ENCODE data around the gene RPRML. TPM values are rescaled to one million over a fixed set of nuclear protein-coding genes. Genes with fewer than 3 reads are reported as not detected.
"Not testable (repeated sequence)": the region's sequence is repeated elsewhere in the genome, so short reads cannot be mapped to it uniquely, and the experiment has no call there.

Gene RPRML
- total and polyA plus RNA-seq, 7 donors = 0.03 to 0.43 (median 0.30) TPM; not detected in 2

- ATAC-seq (no peak), DNase-seq (no peak)
- no peaks in the 10 kb centered on the region for H3K36me3 ChIP-seq (ENCODE audit: insufficient read depth in 1 of 2, low read depth in 1 of 2)
- no peaks in the 10 kb centered on the region for H3K4me1 ChIP-seq
- H3K4me3 ChIP-seq = no peak overlapping the region
- H3K9me3 ChIP-seq = no peaks in the 10 kb centered on the region
- intact Hi-C loops (cut with DNase I) = no loop called here
- no peak for TF ChIP-seq CTCF (IDR thresholded peaks at IDR 0.05)
- no peaks in the 10 kb centered on the region for H3K27me3 ChIP-seq (ENCODE audit: insufficient read depth in 3 of 3, low read length in 2 of 3)
- no peak overlapping the region for H3K27ac ChIP-seq
- 77 to 84% (median 83%) methylated on average over 2 of the region's 2 CpGs for WGBS, 3 donors
These were observed 15.5 kb downstream of the RPRML start for GRCh38 chr17:46963571-46963970.

- Histone ChIP-seq H3K27me3 (ENCODE audit: insufficient read depth in 3 of 3, low read length in 2 of 3) (no peaks in the 10 kb centered on the region), H3K4me3 (no peak overlapping the region), H3K36me3 (ENCODE audit: insufficient read depth in 1 of 2, low read depth in 1 of 2) (no peaks in the 10 kb centered on the region), H3K9me3 (no peaks in the 10 kb centered on the region), H3K27ac (no peak overlapping the region), H3K4me1 (no peaks in the 10 kb centered on the region)
- WGBS, 3 donors = 0 to 15% (median 11%) methylated on average over 1 of the region's 1 CpG
- intact Hi-C loops (cut with DNase I) = no loop called here
- ATAC-seq (no peak), DNase-seq (no peak)
- TF ChIP-seq CTCF (IDR thresholded peaks at IDR 0.05) = no peak
These were observed 16.7 kb downstream of the RPRML start for GRCh38 chr17:46962374-46962790.

- TF ChIP-seq CTCF (IDR thresholded peaks at IDR 0.05) = no peak
- ATAC-seq = no peak
These were observed 18.9 kb downstream of the RPRML start for GRCh38 chr17:46960152-46960551.

GRCh38 chr17:46958041-46958591 lies 20.9 kb downstream of the RPRML start:
- WGBS, 3 donors = 53 to 60% (median 60%) methylated on average over 8 of the region's 8 CpGs
- intact Hi-C loops (cut with DNase I) = no loop called here

More at GRCh38 chr17:46960152-46960551, 18.9 kb downstream of the RPRML start:
- intact Hi-C loops (cut with DNase I) = no loop called here
- Histone ChIP-seq H3K36me3 (ENCODE audit: insufficient read depth in 1 of 2, low read depth in 1 of 2) (no peaks in the 10 kb centered on the region), H3K27me3 (ENCODE audit: insufficient read depth in 3 of 3, low read length in 2 of 3) (no peaks in the 10 kb centered on the region), H3K27ac (no peak overlapping the region), H3K9me3 (no peaks in the 10 kb centered on the region), H3K4me1 (no peaks in the 10 kb centered on the region), H3K4me3 (no peak overlapping the region)
- WGBS, 3 donors = 42 to 47% (median 46%) methylated on average over 2 of the region's 2 CpGs
- no peak for DNase-seq

GRCh38 chr17:46953191-46953590 lies 25.9 kb downstream of the RPRML start:
- H3K9me3 ChIP-seq; intact Hi-C loops (cut with DNase I); H3K4me3 ChIP-seq; ATAC-seq; H3K27me3 ChIP-seq (ENCODE audit: insufficient read depth in 3 of 3, low read length in 2 of 3); DNase-seq; H3K36me3 ChIP-seq (ENCODE audit: insufficient read depth in 1 of 2, low read depth in 1 of 2); H3K27ac ChIP-seq; H3K4me1 ChIP-seq: not testable (repeated sequence)
- WGBS, 3 donors = 77 to 90% (median 87%) methylated on average over 2 of the region's 4 CpGs

More at GRCh38 chr17:46958041-46958591, 20.9 kb downstream of the RPRML start:
- no peak overlapping the region for H3K4me3 ChIP-seq
- no peak overlapping the region for H3K27ac ChIP-seq
- TF ChIP-seq CTCF (IDR thresholded peaks at IDR 0.05) = no peak
- no peaks in the 10 kb centered on the region for H3K36me3 ChIP-seq (ENCODE audit: insufficient read depth in 1 of 2, low read depth in 1 of 2)
- H3K27me3 ChIP-seq (ENCODE audit: insufficient read depth in 3 of 3, low read length in 2 of 3) = no peaks in the 10 kb centered on the region
- no peak for DNase-seq
- no peak for ATAC-seq
- H3K4me1 ChIP-seq = no peaks in the 10 kb centered on the region
- no peaks in the 10 kb centered on the region for H3K9me3 ChIP-seq
